Heart right ventricle (tissue), 16 donors: Measurements from ENCODE around the gene ENTPD6. TPM values are rescaled to one million over a fixed set of nuclear protein-coding genes. Genes with fewer than 3 reads are reported as not detected.
"Not testable (repeated sequence)": the region's sequence is repeated elsewhere in the genome, so short reads cannot be mapped to it uniquely, and the experiment has no call there.

Source experiments
- ATAC-seq, 8 donors: fragments of 200-7000 bp; cut with Tn5 transposase; one replicate each; pipeline ENCODE4 v1.9.1; 2020; ENCODE audit warnings: mild to moderate bottlenecking in 8 of 8, moderate library complexity in 8 of 8, moderate number of reproducible peaks in 1 of 8
- DNase-seq, 2 donors: peaks; one replicate each; pipeline ENCODE4 v3.0.0-alpha.2; 2020
- H3K27ac ChIP-seq, 10 donors: fragments of 200-600 bp; sonication (generic) in 2 of 10; one replicate each; pipeline versions ENCODE4 v1.5.0 to v1.8.0; 2020 to 2022; ENCODE audit warnings: mild to moderate bottlenecking in 3 of 10
- H3K27me3 ChIP-seq, 7 donors: fragments of 200-600 bp; one replicate each; pipeline ENCODE4 v1.8.0; 2021 to 2022; ENCODE audit warnings: mild to moderate bottlenecking in 2 of 7
- H3K36me3 ChIP-seq, 9 donors: fragments of 200-600 bp; sonication (generic) in 1 of 9; one replicate each; pipeline versions ENCODE4 v1.5.0 to v1.8.0; 2020 to 2022; ENCODE audit warnings: mild to moderate bottlenecking in 2 of 9
- H3K4me1 ChIP-seq, 9 donors: fragments of 200-600 bp; sonication (generic) in 1 of 9; one replicate each; pipeline versions ENCODE4 v1.5.0 to v1.8.0; 2020 to 2022; ENCODE audit warnings: mild to moderate bottlenecking in 4 of 9
- H3K4me3 ChIP-seq, 10 donors: fragments of 200-600 bp; sonication (generic) in 2 of 10; one replicate each; pipeline versions ENCODE4 v1.5.0 to v1.8.0; 2020 to 2022; ENCODE audit warnings: mild to moderate bottlenecking in 7 of 10, moderate library complexity in 2 of 10
- H3K9me3 ChIP-seq, 11 donors: fragments of 200-600 bp in 10 of 11; sonication (generic) in 2 of 11; one replicate each; pipeline versions ENCODE4 v1.5.0 to v1.8.0; 2013 to 2022; ENCODE audit warnings: mild to moderate bottlenecking in 2 of 11, control low read depth in 1 of 11, moderate library complexity in 1 of 11
- CTCF ChIP-seq, 9 donors: fragments of 200-600 bp; sonication (generic) in 2 of 9; IDR thresholded peaks; one replicate each; pipeline versions ENCODE4 v1.5.0 to v1.8.0; 2021 to 2022; ENCODE audit warnings: antibody characterized with exemption in 9 of 9, mild to moderate bottlenecking in 5 of 9, moderate library complexity in 1 of 9
- WGBS, 2 donors: extraction: QIAGEN DNeasy Blood & Tissue Kit; methylation state at CpG; one replicate each; pipeline ENCODE4 v1.1.7; 2013; ENCODE audit warnings: inconsistent platforms in 1 of 2; 5-methylcytosine and 5-hydroxymethylcytosine counted together
- intact Hi-C, 10 donors: fragments of 100-400 bp; cut with DNase I; formaldehyde crosslinking; loops; one replicate each; pipeline versions ENCODE4 v1.11.1 to v1.14.2; 2022
- polyA plus RNA-seq, 2 donors: library from polyadenylated mRNA; stranded (reverse); fragments of 200-250 nt; gene quantifications; one replicate each; pipeline ENCODE4 v1.2.3, GENCODE V29; 2013
- total RNA-seq, 10 donors: library from RNA; stranded (reverse); fragmentation: NEBNext Ultra II Directional in 3 of 10; extraction: Animal tissue kit (Norgen Biotek cat#: 25700) in 3 of 10; gene quantifications; one replicate each; pipeline versions ENCODE4 v1.2.1 to v1.2.4, GENCODE V29; 2021 to 2023
- donor health status: Arrhythmogenic right ventricular cardiomyopathy.
- donor health status: ischemic (EF 13 %, LVEDD 7.1; RV severe dilation, severe dysfunction).
- donor health status: healthy with polysubstance abuse.
- donor health status: DM: no; HTN: yes; CAD: no.
- donor health status: DM: no; HTN: no; CAD: no.
- donor health status: ischemic (EF 25% LVEDD 6.9; RV normal size, moderate dysfunction).
- donor health status: ischemic (EF 25% LVEDD 5.7; RV mildly dilated, moderate dysfunction).
- donor health status: healthy.
- donor health status: DM: yes; HTN: yes; CAD: no.
- donor health status: Ischemic cardiomyopathy.
- donor health status: ischemic (EF 35%, LVEDD 5.7; RV mildly dilated, moderate dysfunction).
- donor health status: nonischemic (EF 11% LVEDD 7.7; RV severe dilation, severe dysfunction).
- donor health status: DM: yes; HTN: yes; CAD: no.
- donor health status: PGD.
- donor health status: ischemic (EF 29% LVEDD 5.4; RV normal size, mild dysfunction).
- donor health status: nonischemic (EF 23%, LVEDD 6.1; RV moderate dilation, normal function).

ENTPD6 gene
- total and polyA plus RNA-seq, 12 donors, result 54.6 to 167 (median 84.8) TPM

GRCh38 chr20:25258476-25258805, 62.9 kb downstream of the ENTPD6 start:
- peak overlapping the region in 4 of 10 donors; percentile 1 to 97 (median 44) for H3K27ac ChIP-seq
- no peaks in the 10 kb centered on the region for H3K27me3 ChIP-seq
- TF ChIP-seq CTCF (IDR thresholded peaks at IDR 0.05), result no peak
- H3K4me1 ChIP-seq, result peaks cover 9 to 59% (median 48%) of the 10 kb centered on the region in 9 donors
- peaks cover 0 to 59% (median 8%) of the 10 kb centered on the region in 9 donors for H3K36me3 ChIP-seq
- no peaks in the 10 kb centered on the region for H3K9me3 ChIP-seq
- no peak overlapping the region for H3K4me3 ChIP-seq
- intact Hi-C loops, result loop anchor here in 2 of 10 donors (10.0 kb wide), 2 partner anchors 64 to 184 kb away; partner anchors contain the start of gene ENTPD6 (in 1 of the 2)
- WGBS, 2 donors, result 53 to 55% methylated on average over 8 of the region's 8 CpGs
- ATAC-seq (peak in 1 of 8 donors; percentile 6), DNase-seq (no peak)

- DNase-seq (no peak), ATAC-seq (no peak)
- WGBS, 2 donors, result 75 to 85% methylated on average over 4 of the region's 4 CpGs
- H3K4me3 ChIP-seq, result no peak overlapping the region
- intact Hi-C loops, result loop anchor here in 2 of 10 donors (10.0 kb wide), 2 partner anchors 64 to 184 kb away; partner anchors contain the start of gene ENTPD6 (in 1 of the 2)
- TF ChIP-seq CTCF (IDR thresholded peaks at IDR 0.05), result no peak
- peak overlapping the region in 4 of 10 donors; percentile 1 to 97 (median 44) for H3K27ac ChIP-seq
- peaks cover 9 to 56% (median 44%) of the 10 kb centered on the region in 9 donors for H3K4me1 ChIP-seq
- no peaks in the 10 kb centered on the region for H3K27me3 ChIP-seq
- H3K9me3 ChIP-seq, result no peaks in the 10 kb centered on the region
- peaks cover 0 to 59% (median 8%) of the 10 kb centered on the region in 9 donors for H3K36me3 ChIP-seq
These were observed 63.3 kb downstream of the ENTPD6 start for GRCh38 chr20:25258828-25259227.

DNA sequence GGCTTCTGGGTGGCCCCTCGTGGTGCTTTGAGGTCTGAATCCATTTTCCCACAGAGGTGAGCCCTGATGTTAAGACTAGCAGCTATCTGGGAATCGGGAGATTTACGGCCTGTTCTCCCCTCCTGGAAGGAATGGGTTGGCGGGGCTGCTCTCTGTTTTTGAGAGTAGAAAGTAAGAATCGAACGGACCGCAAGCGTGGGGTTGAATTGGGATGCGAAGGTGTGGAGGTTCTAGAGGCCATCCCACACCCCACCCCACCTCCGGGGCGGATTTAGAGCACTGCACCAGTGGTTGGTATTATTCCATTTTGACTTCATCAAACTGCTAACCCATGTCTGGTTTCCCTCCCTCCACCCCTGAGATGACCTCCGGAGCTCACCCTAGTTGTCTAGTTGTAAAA, 63.8 kb downstream of the ENTPD6 start:
- no peak for ATAC-seq
- Histone ChIP-seq H3K4me3 (no peak overlapping the region), H3K27ac (no peak overlapping the region), H3K36me3 (peaks cover 0 to 62% (median 8%) of the 10 kb centered on the region in 9 donors), H3K9me3 (no peaks in the 10 kb centered on the region), H3K4me1 (peaks cover 9 to 50% (median 39%) of the 10 kb centered on the region in 9 donors), H3K27me3 (no peaks in the 10 kb centered on the region)
- WGBS, 2 donors, result 91 to 93% methylated on average over 12 of the region's 12 CpGs
- intact Hi-C loops, result loop anchor here in 2 of 10 donors (10.0 kb wide), 2 partner anchors 65 to 185 kb away; partner anchors contain the start of gene ENTPD6 (in 1 of the 2)
- DNase-seq, result no peak
- TF ChIP-seq CTCF (IDR thresholded peaks at IDR 0.05), result no peak

DNA sequence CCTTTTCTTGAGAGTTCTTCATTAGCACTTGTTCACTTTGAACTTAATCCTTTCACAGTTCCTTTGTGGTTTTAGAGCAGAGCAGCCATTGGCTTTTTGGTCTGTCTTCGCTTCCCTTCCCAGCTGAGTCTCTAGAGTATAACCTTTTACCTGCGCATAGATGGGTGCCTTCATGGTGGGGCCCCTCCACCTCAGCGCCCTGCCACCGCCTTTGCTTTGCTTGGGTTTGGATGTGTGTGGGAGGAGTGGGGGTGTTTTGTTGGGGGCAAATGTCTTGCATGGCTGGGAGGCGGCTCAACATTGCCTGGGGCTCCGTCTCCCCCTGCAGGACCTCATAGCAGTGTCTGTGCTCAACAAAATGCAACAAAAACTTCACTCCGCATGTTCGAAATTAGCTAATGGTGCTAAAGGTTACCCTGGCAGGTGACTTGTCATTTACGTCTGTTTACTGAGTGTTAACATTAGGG, 64.3 kb downstream of the ENTPD6 start:
- peaks cover 0 to 63% (median 8%) of the 10 kb centered on the region in 9 donors for H3K36me3 ChIP-seq
- no peaks in the 10 kb centered on the region for H3K27me3 ChIP-seq
- ATAC-seq (no peak), DNase-seq (no peak)
- H3K4me3 ChIP-seq, result no peak overlapping the region
- intact Hi-C loops, result loop anchor here in 3 of 10 donors (2.0 to 10.0 kb wide), 3 partner anchors 49 to 185 kb away; partner anchors contain the start of gene ENTPD6 (in 1 of the 3)
- peaks cover 9 to 48% (median 34%) of the 10 kb centered on the region in 9 donors for H3K4me1 ChIP-seq
- 86 to 91% methylated on average over 9 of the region's 9 CpGs for WGBS, 2 donors
- H3K27ac ChIP-seq, result no peak overlapping the region
- TF ChIP-seq CTCF (IDR thresholded peaks at IDR 0.05), result no peak
- H3K9me3 ChIP-seq, result no peaks in the 10 kb centered on the region

DNA sequence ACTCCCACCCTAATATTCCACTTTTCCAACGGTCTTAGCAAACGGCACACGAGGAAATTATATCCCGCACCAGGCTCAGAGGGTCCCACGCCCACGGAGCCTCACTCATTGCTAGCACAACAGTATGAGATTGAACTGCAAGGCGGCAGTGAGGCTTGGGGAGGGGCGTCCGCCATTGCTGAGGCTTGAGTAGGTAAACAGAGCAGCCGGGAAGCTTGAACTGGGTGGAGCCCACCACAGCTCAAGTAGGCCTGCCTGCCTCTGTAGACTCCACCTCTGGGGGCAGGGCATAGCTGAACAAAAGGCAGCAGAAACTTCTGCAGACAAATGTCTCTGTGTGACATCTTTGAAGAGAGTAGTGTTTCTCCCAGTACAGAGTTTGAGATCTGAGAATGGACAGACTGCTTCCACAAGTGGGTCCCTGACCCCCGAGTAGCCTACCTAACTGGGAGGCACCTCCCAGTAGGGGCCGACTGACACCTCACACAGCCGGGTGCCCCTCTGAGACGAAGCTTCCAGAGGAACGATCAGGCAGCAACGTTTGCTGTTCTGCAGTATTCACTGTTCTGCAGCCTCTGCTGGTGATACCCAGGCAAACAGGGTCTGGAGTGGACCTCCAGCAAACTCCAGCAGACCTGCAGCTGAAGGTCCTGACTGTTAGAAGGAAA, 65.4 kb downstream of the ENTPD6 start:
- peaks cover 0 to 59% (median 8%) of the 10 kb centered on the region in 9 donors for H3K36me3 ChIP-seq
- H3K27ac ChIP-seq, H3K9me3 ChIP-seq, ATAC-seq, H3K4me3 ChIP-seq, H3K27me3 ChIP-seq: not testable (repeated sequence)
- DNase-seq, result peak in 1 of 2 donors; percentile 2
- intact Hi-C loops, result loop anchor here in 1 of 10 donors (2.0 kb wide), 1 partner anchor 48 kb away; no protein-coding TSS in a partner anchor
- 86 to 89% methylated on average over 16 of the region's 16 CpGs for WGBS, 2 donors
- H3K4me1 ChIP-seq, result peaks cover 9 to 37% (median 31%) of the 10 kb centered on the region in 9 donors
